Spleen (tissue), 11 donors: ENCODE data around the gene KCND3. TPM values are rescaled to one million over a fixed set of nuclear protein-coding genes. Genes with fewer than 3 reads are reported as not detected.

ENCODE experiments used
- DNase-seq: peaks from one replicate; pipeline ENCODE4 v3.0.0-alpha.2; 2020
- H3K27ac ChIP-seq, 8 donors: fragments of 200-600 bp; sonication (generic) in 7 of 8; 1 replicate in 4 of 8; 2 replicates in 4 of 8; pipeline versions ENCODE4 v1.5.0 to v1.8.0; 2016 to 2021; ENCODE audit warnings: inconsistent platforms in 4 of 8, mild to moderate bottlenecking in 4 of 8, moderate library complexity in 1 of 8
- H3K27me3 ChIP-seq, 7 donors: fragments of 200-600 bp; sonication (generic) in 6 of 7; replicated peaks in 1 of 7; 1 replicate in 4 of 7; 2 replicates in 3 of 7; pipeline versions ENCODE4 v1.5.0 to v1.8.0; 2016 to 2021; ENCODE audit warnings: inconsistent platforms in 3 of 7, mild to moderate bottlenecking in 1 of 7
- H3K36me3 ChIP-seq, 6 donors: fragments of 200-600 bp; sonication (generic) in 5 of 6; 1 replicate in 4 of 6; 2 replicates in 2 of 6; pipeline versions ENCODE4 v1.5.0 to v1.8.0; 2016 to 2021; ENCODE audit warnings: inconsistent platforms in 2 of 6
- H3K4me1 ChIP-seq, 6 donors: fragments of 200-600 bp; sonication (generic) in 5 of 6; 1 replicate in 3 of 6; 2 replicates in 3 of 6; pipeline versions ENCODE4 v1.5.0 to v1.8.0; 2016 to 2021; ENCODE audit warnings: inconsistent platforms in 3 of 6
- H3K4me3 ChIP-seq, 8 donors: fragments of 200-600 bp; sonication (generic) in 7 of 8; 1 replicate in 4 of 8; 2 replicates in 4 of 8; pipeline versions ENCODE4 v1.5.0 to v1.8.0; 2016 to 2021; ENCODE audit warnings: inconsistent platforms in 4 of 8, mild to moderate bottlenecking in 4 of 8, moderate library complexity in 2 of 8
- H3K9me3 ChIP-seq, 8 donors: fragments of 200-600 bp; sonication (generic) in 7 of 8; 1 replicate in 4 of 8; 2 replicates in 4 of 8; pipeline versions ENCODE4 v1.5.0 to v1.8.0; 2016 to 2021; ENCODE audit warnings: inconsistent platforms in 4 of 8
- CTCF ChIP-seq, 11 experiments: fragments of 200-600 bp in 7 of 11; fragments of 450-650 bp in 4 of 11; sonication (generic) in 4 of 11; IDR thresholded peaks in 8 of 11; conservative IDR thresholded peaks in 3 of 11; 1 replicate in 7 of 11; 2 replicates in 4 of 11; pipeline versions ENCODE4 v1.4.0 to v1.8.0; 2016 to 2021; ENCODE audit warnings: antibody characterized with exemption in 11 of 11, inconsistent platforms in 4 of 11, mild to moderate bottlenecking in 1 of 11
- POLR2A ChIP-seq, 3 donors: fragments of 450-650 bp; IDR thresholded peaks; one replicate each; pipeline ENCODE4 v1.5.1; 2017; ENCODE audit warnings: antibody characterized with exemption in 3 of 3, mild to moderate bottlenecking in 1 of 3
- POLR2AphosphoS5 ChIP-seq, 3 donors: sonication (generic); formaldehyde crosslinking; IDR thresholded peaks; one replicate each; pipeline ENCODE4 v1.5.1; 2017; ENCODE audit warnings: antibody characterized with exemption in 3 of 3
- WGBS, 5 donors: extraction: QIAGEN DNeasy Blood & Tissue Kit in 3 of 5; methylation state at CpG; one replicate each; pipeline versions ENCODE4 v1.1.5 to v1.1.7; 2013 to 2018; 5-methylcytosine and 5-hydroxymethylcytosine counted together
- intact Hi-C: fragments of 100-400 bp; cut with DNase I; formaldehyde crosslinking; loops from one replicate; pipeline ENCODE4 v1.15.0; 2023; ENCODE audit warnings: low total_unique reads
- polyA plus RNA-seq, 3 donors: library from polyadenylated mRNA; stranded (reverse); fragments of 200-250 nt; gene quantifications; one replicate each; pipeline ENCODE4 v1.2.1, GENCODE V29; 2013
- total RNA-seq, 7 donors: library from RNA; depleted of rRNA in 3 of 7; stranded (reverse); fragments of >200 nt in 3 of 7; fragmentation: NEBNext Ultra II Directional in 4 of 7; extraction: Animal tissue kit (Norgen Biotek cat#: 25700) in 4 of 7; gene quantifications; one replicate each; pipeline versions ENCODE4 v1.1.0 to v1.2.1, GENCODE V29; 2016 to 2021
- donor health status: healthy with polysubstance abuse.
- donor health status: DM: no; HTN: no; CAD: no; lungs with moderate emphysema.
- donor health status: DM: no; HTN: no; CAD: no.
- donor health status: Bipolar disorder and iron deficiency.
- donor health status: healthy.
- donor health status: DM: no; HTN: no; CAD: no.
- donor health status: DM: yes; HTN: yes; CAD: no.

Gene KCND3
- total and polyA plus RNA-seq, 10 donors: 0.67 to 14.2 (median 8.6) TPM

GRCh38 chr1:111836111-111836510 is 153.4 kb downstream of the KCND3 start:
- Histone ChIP-seq H3K27ac (no peak overlapping the region), H3K4me1 (no peaks in the 10 kb centered on the region), H3K36me3 (no peaks in the 10 kb centered on the region), H3K9me3 (no peaks in the 10 kb centered on the region), H3K4me3 (no peak overlapping the region), H3K27me3 (peaks cover 0 to 4% (median 0%) of the 10 kb centered on the region in 7 donors)
- peak; percentile 42 for DNase-seq
- 93 to 97% (median 96%) methylated on average over 7 of the region's 7 CpGs for WGBS, 5 donors
- TF ChIP-seq POLR2A (IDR thresholded peaks at IDR 0.05) (no peak), CTCF (IDR thresholded peaks at IDR 0.05 in 8 of 11, conservative IDR thresholded peaks at IDR 0.05 in 3 of 11) (no peak)
- intact Hi-C loops: no loop called here

DNA sequence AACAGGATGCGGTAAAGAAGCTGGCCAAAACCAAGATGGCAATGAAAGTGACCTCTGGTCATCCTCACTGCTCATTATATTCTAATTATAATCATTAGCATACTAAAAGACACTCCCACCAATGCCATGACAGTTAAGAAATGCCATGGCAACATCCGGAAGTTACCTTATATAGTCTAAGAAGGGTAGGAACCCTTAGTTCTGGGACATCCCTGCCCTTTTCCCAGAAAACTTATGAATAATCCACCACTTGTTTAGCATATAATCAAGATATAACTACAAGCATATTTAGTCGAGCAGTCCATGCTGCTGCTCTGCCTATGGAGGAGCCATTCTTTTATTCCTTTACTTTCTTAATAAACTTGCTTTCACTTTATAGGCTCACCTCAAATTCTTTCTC is 154.0 kb downstream of the KCND3 start:
- no peak for TF ChIP-seq CTCF (IDR thresholded peaks at IDR 0.05 in 8 of 11, conservative IDR thresholded peaks at IDR 0.05 in 3 of 11)
- no peak for TF ChIP-seq POLR2AphosphoS5 (IDR thresholded peaks at IDR 0.05)
- no peak for TF ChIP-seq POLR2A (IDR thresholded peaks at IDR 0.05)
- 88 to 97% (median 89%) methylated on average over 3 of the region's 3 CpGs for WGBS, 5 donors
- no peaks in the 10 kb centered on the region for H3K9me3 ChIP-seq

DNA sequence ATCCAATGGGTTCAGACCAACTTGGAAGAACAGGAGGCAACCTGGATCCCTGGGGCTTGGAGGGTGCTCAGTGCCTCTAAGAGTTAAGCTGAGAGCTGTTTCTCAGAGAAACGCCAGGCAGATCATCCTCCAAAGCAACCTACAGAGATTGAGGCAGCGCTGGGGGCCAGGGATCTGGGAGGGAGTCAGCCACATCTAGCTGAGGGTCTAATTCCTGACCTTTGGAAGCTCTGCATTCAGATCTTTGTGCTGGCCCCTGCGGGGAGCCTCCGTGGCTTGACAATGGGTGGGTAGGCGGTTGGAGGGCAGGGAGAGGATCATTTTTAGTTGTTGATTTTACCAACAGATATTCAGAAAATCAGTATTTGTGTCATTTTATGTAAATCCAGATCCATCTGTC is 154.5 kb downstream of the KCND3 start:
- H3K4me1 ChIP-seq: no peaks in the 10 kb centered on the region
- H3K36me3 ChIP-seq: no peaks in the 10 kb centered on the region
- peaks cover 0 to 4% (median 0%) of the 10 kb centered on the region in 7 donors for H3K27me3 ChIP-seq
- 73 to 88% (median 80%) methylated on average over 5 of the region's 5 CpGs for WGBS, 5 donors
- TF ChIP-seq CTCF (IDR thresholded peaks at IDR 0.05 in 8 of 11, conservative IDR thresholded peaks at IDR 0.05 in 3 of 11): no peak
- TF ChIP-seq POLR2AphosphoS5 (IDR thresholded peaks at IDR 0.05): no peak
- TF ChIP-seq POLR2A (IDR thresholded peaks at IDR 0.05): no peak
- DNase-seq: peak; percentile 56
- intact Hi-C loops: no loop called here
- H3K4me3 ChIP-seq: no peak overlapping the region
- no peaks in the 10 kb centered on the region for H3K9me3 ChIP-seq
- no peak overlapping the region for H3K27ac ChIP-seq

More for the DNA sequence above, 154.0 kb downstream of the KCND3 start:
- Histone ChIP-seq H3K4me3 (no peak overlapping the region), H3K27ac (no peak overlapping the region), H3K36me3 (no peaks in the 10 kb centered on the region), H3K4me1 (no peaks in the 10 kb centered on the region), H3K27me3 (peaks cover 0 to 4% (median 0%) of the 10 kb centered on the region in 7 donors)
- intact Hi-C loops: no loop called here
- DNase-seq: no peak

GRCh38 chr1:111833334-111833733 is 156.1 kb downstream of the KCND3 start:
- Histone ChIP-seq H3K9me3 (no peaks in the 10 kb centered on the region), H3K4me1 (no peaks in the 10 kb centered on the region), H3K27me3 (peaks cover 0 to 4% (median 0%) of the 10 kb centered on the region in 7 donors), H3K27ac (no peak overlapping the region), H3K36me3 (no peaks in the 10 kb centered on the region), H3K4me3 (no peak overlapping the region)
- intact Hi-C loops: no loop called here
- DNase-seq: no peak
- TF ChIP-seq POLR2AphosphoS5 (IDR thresholded peaks at IDR 0.05) (no peak), CTCF (IDR thresholded peaks at IDR 0.05 in 8 of 11, conservative IDR thresholded peaks at IDR 0.05 in 3 of 11) (no peak), POLR2A (IDR thresholded peaks at IDR 0.05) (no peak)
- WGBS, 5 donors: 70 to 78% (median 75%) methylated on average over 4 of the region's 4 CpGs
